Stimulated activated naive CD4-positive, alpha-beta T cell (primary cell): ENCODE results near the gene ATP6V1A.

Source experiments
- DNase-seq, 6 experiments: peaks; one replicate each; lab custom pipeline; 2025; lab: John Stamatoyannopoulos, UW

The ATP6V1A gene

DNA sequence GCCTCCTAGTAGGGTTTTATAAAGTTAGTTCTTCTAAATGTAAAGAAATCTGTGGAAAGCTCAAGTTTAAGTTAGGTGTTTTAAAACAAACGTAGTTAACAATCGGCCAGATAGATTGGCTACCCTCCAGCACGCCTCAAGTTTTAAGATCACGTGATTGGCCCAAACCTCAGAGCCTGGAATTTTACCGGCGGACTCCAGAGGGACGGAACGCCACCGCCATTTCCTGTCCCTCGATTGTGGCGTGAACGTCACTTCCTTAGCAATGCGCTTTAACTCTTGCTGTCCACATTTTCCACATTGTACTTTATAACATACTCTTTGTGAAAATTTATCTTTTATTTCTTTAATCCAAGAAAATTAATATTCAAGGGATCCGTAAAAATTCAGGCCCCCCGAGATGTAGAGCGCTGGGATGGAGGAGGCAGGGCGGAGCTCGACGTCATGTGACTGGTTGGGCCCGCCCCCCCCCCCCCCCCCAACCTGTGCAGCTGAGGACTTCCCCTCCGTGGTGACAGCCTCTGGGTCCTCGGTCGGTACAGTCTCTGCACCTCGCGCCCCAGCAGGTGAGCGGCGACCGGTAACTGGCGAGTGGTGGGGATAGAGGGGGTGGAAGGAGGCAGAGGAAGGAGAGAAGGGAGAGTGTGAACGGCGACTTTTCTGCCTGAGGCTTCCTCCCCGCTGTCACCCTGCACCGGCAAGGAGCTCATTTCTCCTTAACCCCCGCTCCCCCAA lies at the start of gene ATP6V1A:
ATP6V1A (plus strand) TSS at position 488 of the 735 bp plus-strand sequence. CDS start 31,719 bp downstream, outside the sequence.
- peak; percentile 79 to 95 (median 89) for DNase-seq

DNA sequence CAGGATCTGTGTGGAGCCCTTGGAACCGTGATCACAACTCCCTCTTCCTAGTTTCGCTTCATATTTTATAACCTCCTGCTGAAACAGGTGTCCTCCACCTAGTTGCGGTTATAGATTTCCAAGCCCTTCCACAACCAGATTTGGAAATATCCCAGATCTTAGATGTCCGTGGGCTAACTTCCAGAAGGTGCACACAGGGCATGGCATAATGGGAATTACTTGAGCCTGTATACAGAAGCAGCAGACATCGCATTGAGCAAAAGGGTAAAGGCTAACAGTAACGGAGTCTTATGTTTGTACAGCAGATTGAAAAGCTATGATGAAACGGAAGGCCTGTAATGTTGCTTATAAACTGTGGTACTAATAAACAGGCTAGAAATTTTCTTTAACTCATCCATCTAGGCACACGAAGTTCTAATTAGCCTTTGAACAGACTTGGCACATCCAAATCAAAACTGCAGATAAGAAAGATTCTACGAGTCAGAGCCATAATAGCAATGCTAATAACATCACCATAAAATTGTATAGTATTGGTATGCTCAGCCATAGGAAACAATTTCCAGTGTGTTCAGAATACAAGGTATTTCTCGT lies 49.2 kb upstream of the ATP6V1A start:
- DNase-seq, result peak in 2 of 6 experiments; percentile 44 to 59

DNA sequence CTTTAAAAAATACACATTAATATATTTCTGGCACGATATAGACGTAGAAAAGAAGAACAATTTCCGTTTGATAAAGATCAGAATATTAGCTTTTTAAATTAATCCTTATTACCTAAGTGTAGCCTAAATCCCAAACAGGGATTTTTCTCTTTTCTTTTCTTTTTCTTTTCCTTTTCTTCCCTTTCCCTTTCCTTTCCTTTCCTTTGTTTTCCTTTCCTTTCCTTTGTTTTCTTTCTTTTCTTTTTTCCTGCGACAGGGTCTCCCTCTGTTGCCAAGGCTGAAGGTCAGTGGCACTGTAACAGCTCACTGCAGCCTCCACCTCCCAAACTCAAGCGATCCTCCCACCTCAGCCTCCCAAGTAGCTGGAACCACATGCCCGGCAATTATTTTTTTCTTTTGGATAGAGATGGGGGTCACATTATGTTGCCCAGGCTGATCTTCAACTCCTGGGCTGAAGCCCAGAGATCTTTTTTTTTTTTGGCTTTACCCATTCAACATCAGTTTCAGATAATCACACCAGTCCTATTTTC lies 48.6 kb upstream of the ATP6V1A start:
- DNase-seq, result no peak

DNA sequence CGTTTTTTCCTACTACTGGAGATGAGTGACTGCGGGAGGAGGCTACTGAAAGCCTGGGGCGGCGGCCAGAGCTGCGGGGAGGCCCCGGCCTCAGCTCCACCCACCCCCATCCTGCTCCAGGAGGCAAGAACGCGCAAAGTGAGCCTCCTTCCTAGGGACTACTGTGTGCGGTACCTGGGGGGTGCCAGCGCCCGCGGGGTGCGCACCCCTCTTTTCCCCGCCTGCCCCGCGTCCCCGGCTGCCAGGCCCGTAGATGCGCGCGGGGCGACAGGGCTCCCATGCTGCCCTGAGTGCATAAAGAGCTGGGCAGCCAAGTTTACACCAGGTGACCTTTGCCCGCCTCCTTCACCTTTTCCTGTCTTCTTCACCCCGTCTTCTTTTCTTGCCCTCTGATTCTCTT lies 47.9 kb upstream of the ATP6V1A start:
- DNase-seq, result peak in 3 of 6 experiments; percentile 8 to 29 (median 18)

DNA sequence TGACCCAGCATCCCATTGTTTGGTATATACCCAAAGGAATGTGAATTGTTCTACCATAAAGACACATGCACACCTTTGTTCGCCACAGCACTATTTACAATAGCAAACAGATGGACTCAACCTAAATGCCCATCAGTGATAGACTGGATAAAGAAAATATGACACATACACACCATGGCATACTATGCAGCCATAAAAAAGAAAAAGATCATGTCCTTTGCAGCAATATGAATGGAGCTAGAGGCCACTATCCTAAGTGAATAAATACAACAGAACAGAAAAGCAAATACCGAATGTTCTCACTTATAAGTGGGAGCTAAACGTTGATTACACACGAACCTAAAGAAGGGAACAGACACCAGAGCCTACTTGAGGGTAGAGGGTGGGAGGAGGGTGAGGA lies 39.0 kb upstream of the ATP6V1A start:
- no peak for DNase-seq

DNA sequence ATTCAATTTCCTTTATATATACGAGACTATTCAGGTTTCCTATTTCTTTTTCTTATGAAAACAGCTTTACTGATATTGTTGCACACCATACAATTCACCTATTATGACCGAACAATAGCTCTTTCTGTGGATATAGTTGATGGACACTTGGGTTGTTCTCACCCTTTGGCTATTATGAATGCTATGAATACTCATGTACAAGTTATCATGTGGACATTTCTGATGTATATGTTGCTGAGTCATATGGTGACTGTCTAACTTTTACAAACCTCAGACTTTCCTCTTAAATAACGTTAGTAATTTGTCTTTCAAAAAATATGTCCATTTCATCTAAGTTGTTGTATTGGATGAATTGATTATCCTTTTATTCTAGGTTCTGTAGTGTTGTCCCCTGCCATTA lies 34.7 kb upstream of the ATP6V1A start:
- DNase-seq, result no peak

DNA sequence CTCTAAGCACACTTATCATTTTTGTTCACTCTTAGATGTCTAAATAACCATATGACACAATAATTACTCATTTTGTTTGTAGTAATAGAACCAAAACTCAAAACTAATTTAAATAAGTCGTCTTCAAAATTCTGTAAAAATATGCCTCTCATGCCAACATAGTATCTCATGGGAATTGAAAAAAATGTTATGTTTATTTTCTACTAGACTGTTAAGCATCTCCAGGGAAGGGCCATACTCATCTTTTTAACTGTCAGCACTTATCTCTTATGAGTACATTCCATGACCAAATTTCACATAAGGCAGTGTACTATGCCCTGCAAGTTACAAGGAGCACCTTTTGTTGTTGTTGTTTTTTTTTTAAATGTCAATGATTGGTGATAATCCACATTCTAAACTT lies 32.1 kb upstream of the ATP6V1A start:
- DNase-seq, result no peak

DNA sequence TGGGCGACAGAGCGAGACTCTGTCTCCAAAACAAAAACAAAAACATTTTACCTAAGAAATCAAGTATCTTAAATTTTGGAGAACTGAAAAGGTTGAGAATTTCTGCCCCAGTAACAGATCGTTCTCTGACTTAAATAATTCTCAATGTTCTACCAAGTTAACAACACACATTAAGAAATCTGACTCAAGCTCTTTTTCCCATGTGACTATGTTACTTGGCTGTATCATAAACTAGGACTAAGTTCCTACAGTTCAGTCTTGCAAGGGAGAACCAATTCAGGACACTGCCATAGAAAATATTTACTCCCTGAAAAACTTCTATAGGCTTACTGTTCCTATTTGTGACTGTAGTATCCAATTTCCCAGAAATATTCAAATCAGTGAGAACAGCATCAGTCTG lies 29.5 kb upstream of the ATP6V1A start:
- no peak for DNase-seq

DNA sequence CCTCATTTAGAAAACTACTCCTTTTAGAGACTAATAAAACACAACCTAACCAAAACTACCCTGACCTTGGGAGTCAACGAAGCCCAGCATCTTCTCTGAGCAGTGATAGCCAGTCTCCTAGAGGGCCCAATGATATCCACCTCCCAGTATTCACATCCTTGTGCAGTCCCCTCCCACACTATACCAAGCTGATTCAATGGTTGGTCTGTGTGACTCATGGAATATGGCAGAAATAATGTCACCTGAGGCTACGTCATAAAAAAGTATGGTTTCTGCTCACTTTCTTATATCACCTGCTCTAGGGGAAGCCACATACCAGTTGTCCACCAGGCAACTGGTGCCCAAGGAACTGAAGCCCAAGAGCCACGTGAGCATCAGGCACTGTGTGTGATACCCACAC lies 29.0 kb upstream of the ATP6V1A start:
- no peak for DNase-seq

DNA sequence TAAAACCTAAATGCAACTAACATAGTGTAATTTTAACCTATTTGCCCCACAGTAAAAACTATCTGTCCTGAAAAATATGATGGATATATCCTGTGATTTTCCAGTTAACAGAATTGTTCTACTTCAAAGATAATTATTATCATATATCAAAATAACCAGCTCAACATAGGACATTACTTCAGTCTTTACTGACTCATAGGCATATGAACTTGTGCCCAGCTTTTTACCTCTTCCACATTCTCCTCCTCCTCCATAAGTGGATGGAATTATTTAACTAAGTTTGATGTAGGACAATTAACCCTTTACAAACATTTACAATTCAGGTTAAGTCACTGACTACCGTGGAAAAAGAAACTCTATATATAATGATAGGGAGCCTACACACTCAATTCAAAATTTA lies 27.5 kb upstream of the ATP6V1A start:
- no peak for DNase-seq

DNA sequence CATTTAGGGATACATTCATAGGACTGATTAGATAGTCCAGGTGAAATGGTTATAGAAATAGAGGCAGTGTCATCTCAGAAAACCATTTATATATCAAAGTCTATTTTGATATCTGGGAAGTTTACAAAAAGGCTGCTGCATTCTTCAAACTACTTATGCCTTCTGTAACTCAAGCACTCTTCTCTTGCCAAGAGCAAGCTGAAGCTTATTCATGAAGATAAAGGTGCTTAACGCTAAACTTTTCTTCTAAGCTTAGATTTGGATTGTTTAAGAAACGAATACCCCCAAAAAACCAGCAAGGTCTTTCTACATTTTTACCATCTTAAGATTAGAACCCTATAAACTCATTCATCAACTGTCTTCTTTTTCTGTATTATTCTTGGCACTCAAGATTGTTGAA lies 27.1 kb upstream of the ATP6V1A start:
- DNase-seq, result no peak

DNA sequence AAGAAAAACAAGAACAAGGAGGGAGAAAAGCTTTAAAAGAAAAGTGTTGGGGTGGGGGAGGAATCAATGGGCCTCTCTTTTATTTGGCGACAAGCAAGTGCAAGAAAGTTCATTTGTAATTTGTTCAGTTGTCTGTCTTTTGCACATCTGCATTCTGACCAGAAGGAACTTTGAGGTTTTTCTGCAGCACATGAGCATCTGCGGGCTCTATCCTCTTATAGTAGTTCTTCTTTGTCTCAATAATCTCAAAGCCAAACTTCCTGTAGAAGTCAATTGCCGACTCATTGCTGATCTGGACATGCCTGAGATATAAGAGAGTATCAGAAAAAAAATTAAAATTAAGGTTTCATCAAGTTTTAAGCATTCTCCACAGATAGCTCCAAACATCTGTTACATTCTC lies 25.2 kb upstream of the ATP6V1A start:
- no peak for DNase-seq

DNA sequence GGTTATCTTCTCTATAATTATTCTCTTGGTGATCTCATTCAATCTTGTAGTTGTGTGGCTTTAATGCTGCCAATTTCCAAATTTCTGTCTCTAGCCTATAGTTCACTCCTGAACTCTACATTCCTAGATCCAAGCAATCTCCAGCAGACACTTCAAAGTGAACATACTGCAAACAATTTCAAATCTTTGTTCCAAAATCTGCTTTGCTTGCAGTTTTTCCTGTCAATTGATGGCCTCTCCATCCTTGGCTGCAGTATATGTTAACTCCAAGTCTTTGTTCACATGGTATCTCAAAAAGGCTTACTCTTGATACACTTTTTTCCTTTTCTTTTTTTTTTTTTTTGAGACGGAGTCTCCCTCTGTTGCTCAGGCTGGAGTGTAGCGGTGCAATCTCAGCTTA lies 18.2 kb upstream of the ATP6V1A start:
- no peak for DNase-seq

DNA sequence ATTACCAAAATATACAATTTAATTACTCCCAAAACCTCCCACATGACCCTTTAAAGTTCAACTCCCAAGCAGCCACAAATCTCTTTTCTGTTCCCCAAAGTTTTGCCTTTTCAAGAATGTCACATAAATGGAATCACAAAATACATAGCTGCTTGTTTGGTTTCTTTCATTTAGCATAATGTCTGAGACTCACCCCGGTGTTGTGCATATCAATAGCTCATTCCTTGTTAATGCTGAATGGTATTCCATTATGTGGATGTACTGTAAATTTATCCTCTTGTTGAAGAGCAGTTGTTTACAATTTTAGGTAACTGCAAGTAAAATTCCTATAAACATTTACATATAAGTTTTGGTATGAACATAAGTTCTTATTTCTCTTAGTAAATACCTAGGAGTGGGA lies 16.3 kb upstream of the ATP6V1A start:
- no peak for DNase-seq

DNA sequence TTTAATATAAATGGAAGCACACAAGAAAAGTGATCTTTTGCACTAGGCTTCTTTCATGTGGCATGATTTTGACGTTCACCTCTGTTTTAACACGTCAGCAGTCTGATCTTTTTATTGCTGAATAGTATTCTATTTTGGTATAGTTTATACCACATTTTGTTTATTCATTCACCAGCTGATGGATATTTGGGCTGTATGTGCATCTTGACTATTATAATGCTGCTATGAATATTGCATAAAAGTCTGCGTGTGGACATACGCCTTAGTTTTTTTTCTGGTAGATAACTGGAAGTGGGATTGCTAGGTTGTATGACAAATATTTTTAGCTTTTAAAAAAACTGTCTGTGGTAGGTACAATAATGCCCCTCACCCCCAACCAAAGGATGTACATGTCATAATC lies 15.1 kb upstream of the ATP6V1A start:
- no peak for DNase-seq

DNA sequence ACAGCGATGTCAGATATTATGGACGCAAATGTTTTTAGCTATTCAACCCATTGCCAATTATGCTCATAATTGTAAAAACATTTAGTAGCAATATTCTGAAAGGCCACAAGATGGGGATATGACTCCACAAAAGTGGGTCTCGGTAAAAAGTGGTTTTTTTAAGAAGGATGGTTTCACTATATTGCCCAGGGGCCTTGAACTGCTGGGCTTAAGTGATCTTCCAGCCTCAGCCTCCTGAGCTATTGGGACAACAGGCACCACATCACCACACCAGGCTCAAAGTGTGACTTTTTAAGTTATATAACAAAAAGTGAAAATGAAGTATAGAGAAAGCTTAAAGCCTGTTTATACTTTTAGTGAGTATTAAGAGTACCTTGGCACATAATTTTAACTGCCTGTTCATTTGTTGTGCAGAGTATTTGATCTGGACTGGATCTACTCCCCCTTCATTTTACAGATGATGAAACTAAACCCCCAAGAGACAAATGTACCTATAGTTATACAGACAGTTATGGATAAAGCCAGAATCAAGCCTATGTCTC lies 10.2 kb upstream of the ATP6V1A start:
- DNase-seq, result peak in 4 of 6 experiments; percentile 2 to 76 (median 58)

DNA sequence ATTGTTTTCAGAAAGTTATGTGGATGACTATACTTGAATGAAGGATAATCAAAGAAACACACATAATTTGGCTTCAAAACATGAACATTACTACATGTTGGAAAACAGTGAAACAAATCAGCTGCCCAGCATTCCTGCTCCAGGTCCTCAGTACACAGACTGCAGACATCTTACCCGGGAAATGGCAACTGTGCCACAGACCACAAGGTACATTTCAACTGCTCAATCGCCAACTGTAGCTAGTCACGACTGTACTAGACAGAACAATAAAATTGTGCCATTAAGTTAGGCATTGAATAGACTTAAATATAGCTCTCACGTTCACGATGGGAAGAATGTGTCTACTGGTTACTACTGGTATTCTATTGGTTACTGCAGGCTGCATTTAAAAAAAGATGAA lies 5.7 kb upstream of the ATP6V1A start:
- no peak for DNase-seq

DNA sequence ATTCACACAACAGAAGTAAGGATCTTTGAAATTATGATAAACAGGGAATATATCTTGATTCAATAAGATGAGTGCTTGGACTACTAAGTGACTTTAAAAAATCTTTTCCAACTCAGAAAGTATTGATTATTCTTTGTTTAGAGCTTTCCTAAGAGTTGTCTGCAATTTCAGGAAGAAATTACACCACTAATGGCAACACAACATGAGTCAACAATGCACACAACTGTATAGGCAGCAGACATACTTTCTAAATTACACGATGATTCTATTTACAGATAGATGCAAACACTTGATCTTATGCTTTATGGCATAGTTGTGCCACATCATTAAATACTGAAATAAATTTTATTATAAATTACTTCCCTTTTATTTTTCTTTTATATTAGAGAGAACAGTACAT lies 5.2 kb upstream of the ATP6V1A start:
- DNase-seq, result no peak

DNA sequence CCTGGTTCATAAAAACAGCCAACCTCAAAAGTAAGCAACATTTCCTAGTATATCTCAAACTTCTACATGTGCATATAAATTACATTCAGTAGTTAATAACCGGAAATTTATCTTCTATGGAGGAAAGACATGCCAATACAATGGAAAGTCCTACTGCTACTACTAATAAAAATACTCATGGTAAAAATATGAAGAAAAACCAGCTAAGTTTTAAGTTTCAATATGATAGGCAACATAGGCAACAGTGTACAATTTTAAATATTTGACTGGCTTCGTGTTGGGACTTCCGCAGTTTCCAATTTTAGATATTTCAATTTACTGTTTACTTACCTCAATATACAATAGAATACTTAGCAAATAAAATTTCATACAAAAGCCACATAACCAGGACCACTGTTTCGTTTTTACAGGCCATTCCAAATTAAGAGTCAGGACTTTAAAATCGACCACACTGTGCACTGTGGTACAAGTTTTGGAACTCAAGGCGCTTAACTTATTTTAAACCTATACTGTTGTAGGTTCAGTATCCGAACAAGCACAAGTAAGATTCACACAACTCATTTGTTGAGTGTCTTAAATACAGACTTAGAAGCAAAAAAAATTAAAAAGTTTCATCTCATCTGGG lies 3.7 kb upstream of the ATP6V1A start:
- DNase-seq, result no peak

DNA sequence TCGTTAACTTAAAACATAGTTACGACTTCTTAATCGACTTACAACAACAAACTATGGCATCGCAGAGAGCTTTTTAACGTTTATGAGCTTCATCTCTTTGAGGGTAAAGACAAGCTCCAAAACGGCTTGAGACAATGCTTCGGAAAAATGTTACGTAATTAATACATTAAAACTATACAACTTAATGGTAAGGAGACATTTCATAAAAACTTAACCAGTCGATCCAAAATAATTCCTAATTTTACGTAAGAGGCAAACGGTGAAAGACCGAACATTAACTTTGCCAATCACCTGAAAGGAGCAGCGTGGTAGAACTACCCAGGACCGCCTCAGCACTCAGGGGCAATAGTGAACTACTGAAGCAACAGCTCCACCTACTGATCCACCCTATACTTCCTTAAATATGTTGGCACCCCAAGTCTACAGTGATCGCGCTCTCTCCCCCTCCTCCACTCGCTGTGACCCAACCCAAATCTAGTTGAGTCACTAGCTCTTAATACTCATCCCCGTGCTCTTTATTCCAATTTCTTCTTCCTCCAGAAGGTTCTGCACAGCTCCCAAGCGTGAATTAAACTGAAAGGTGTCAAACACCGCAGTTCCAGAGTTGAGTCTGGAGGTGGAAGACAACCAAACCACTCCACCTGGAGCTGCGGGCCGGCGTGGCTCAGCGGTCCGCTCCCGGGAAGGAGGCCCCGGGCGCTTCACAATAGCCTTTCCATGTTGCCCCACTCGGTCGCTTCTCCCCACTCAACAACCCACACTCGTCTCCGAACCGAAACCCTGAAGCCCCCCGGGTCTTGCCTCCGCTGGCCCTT lies 1.7 kb upstream of the ATP6V1A start:
- peak; percentile 65 to 83 (median 76) for DNase-seq

DNA sequence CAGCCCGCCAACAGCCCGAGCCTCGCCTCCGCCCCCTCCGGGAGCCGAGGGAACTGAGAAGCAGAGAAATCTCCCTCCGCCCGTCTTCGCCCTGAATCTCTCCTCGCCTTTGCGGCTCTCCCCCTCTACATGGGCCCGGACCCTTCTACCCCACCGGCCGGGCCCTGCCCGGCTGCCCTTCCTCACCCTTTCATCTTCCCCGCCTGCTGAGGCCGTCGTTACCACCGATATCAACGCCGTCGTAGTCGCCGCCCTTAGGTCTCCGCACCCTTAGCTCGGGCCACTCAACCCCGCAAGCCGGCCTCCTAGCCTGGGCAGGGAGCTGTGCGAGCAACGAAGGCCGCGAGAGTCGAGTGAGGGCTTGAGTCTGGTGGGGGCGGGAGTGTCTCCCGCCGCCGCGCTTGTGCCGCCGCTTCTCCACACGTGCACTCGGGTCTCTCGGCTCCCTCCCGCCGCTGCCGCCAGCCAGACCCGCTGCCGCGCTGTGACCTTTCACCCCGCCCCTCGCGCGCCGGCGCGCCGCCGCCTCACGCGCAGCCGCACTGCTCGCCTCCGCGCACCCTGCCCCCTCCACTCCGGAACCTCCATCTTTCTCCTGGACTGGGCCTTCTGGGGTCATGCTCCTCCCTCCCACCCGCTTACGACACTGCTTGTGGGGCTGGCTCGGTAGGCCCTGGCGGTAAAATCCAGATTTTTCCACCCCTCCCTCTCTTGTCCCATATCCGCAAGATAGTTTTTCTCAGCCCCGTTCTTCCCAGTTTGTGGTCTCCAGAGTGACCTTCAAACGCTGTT lies 883 bp upstream of the ATP6V1A start, which contains the start of gene NAA50:
NAA50 (minus strand) TSS at position 494 of the 792 bp plus-strand sequence; CDS start at position 194, 300 bp downstream.
- peak; percentile 86 to 95 (median 92) for DNase-seq
